B cell (primary cell): Measurements from ENCODE around the gene DAAM2. TPM values are rescaled to one million over a fixed set of nuclear protein-coding genes. Genes with fewer than 3 reads are reported as not detected.

Experiments used
- ATAC-seq: fragments of 200-7000 bp; cut with Tn5 transposase; one replicate; pipeline ENCODE4 v1.10.0; 2021; ENCODE audit warnings: low read depth, mild to moderate bottlenecking, moderate number of reproducible peaks, moderate library complexity
- CTCF ChIA-PET: fragments of 350-600 bp; sonication (Branson Sonifier 250); formaldehyde crosslinking; loops from one replicate; lab custom pipeline; 2021; ENCODE audit warnings: antibody characterized with exemption, inconsistent platforms; lab: Charles Lee
- POLR2A ChIA-PET: fragments of 350-600 bp; sonication (Branson Sonifier 250); formaldehyde crosslinking; loops from one replicate; lab custom pipeline; 2021; ENCODE audit warnings: antibody characterized with exemption; lab: Charles Lee
- DNase-seq: peaks from one replicate; pipeline ENCODE4 v3.0.0; 2013
- H2AFZ ChIP-seq: 2 replicates; pipeline ENCODE4 v1.6.1; 2012; ENCODE audit warnings: mild to moderate bottlenecking, low read depth, low read length; ENCODE audit not compliant: insufficient read depth, poor library complexity, severe bottlenecking
- H3K27ac ChIP-seq, 2 donors: 1 replicate in 1 of 2; 2 replicates in 1 of 2; pipeline ENCODE4 v1.5.1; 2012 to 2013; ENCODE audit warnings: low read length in 2 of 2, mild to moderate bottlenecking in 2 of 2, moderate library complexity in 1 of 2
- H3K27me3 ChIP-seq, 4 experiments: fragments of 200-600 bp in 1 of 4; sonication (generic) in 1 of 4; replicated peaks in 1 of 4; 1 replicate in 2 of 4; 2 replicates in 2 of 4; pipeline versions ENCODE4 v1.6.1 to v1.7.0; 2013 to 2016; ENCODE audit warnings: low read length in 3 of 4, mild to moderate bottlenecking in 2 of 4, mixed read lengths in 1 of 4, moderate library complexity in 1 of 4; ENCODE audit not compliant: insufficient read depth in 4 of 4, control insufficient read depth in 3 of 4; ENCODE audit errors: control extremely low read depth in 1 of 4
- H3K36me3 ChIP-seq, 2 experiments: replicated peaks in 1 of 2; 1 replicate in 1 of 2; 2 replicates in 1 of 2; pipeline versions ENCODE4 v1.6.1 to v1.7.1; 2013; ENCODE audit warnings: low read length in 1 of 2; ENCODE audit not compliant: insufficient read depth in 2 of 2, control insufficient read depth in 1 of 2; ENCODE audit errors: control extremely low read depth in 1 of 2, extremely low read depth in 1 of 2
- H3K4me1 ChIP-seq, 2 donors: fragments of 200-600 bp in 1 of 2; sonication (generic) in 1 of 2; 1 replicate in 1 of 2; 2 replicates in 1 of 2; pipeline versions ENCODE4 v1.5.1 to v1.6.1; 2013 to 2017; ENCODE audit warnings: low read length in 2 of 2; ENCODE audit not compliant: control insufficient read depth in 2 of 2, insufficient read depth in 2 of 2
- H3K4me2 ChIP-seq: replicated peaks from 2 replicates; pipeline ENCODE3; 2012; ENCODE audit warnings: mild to moderate bottlenecking, low read depth, low read length; ENCODE audit not compliant: poor library complexity, severe bottlenecking
- H3K4me3 ChIP-seq, 5 experiments: fragments of 200-600 bp in 1 of 5; sonication (generic) in 1 of 5; 1 replicate in 3 of 5; 2 replicates in 2 of 5; pipeline versions ENCODE4 v1.5.1 to v1.7.0; 2011 to 2016; ENCODE audit warnings: low read length in 4 of 5, mild to moderate bottlenecking in 4 of 5, low read depth in 2 of 5, control low read depth in 1 of 5, moderate library complexity in 1 of 5; ENCODE audit not compliant: insufficient read depth in 1 of 5; ENCODE audit errors: control extremely low read depth in 1 of 5, extremely low read depth in 1 of 5
- H3K79me2 ChIP-seq: fragments of 200-600 bp; sonication (generic); one replicate; pipeline ENCODE4 v1.6.0; 2016; ENCODE audit warnings: low read length; ENCODE audit not compliant: control insufficient read depth, insufficient read depth
- H3K9ac ChIP-seq: fragments of 200-600 bp; sonication (generic); 2 replicates; pipeline ENCODE4 v1.6.1; 2017; ENCODE audit warnings: mild to moderate bottlenecking, low read length, moderate library complexity
- H3K9me3 ChIP-seq, 3 donors: one replicate each; pipeline versions ENCODE4 v1.6.1 to v1.7.1; 2013; ENCODE audit warnings: low read length in 2 of 3; ENCODE audit not compliant: control insufficient read depth in 2 of 3, insufficient read depth in 1 of 3; ENCODE audit errors: control extremely low read depth in 1 of 3
- H4K20me1 ChIP-seq: 2 replicates; pipeline ENCODE4 v1.6.0; 2012; ENCODE audit warnings: mild to moderate bottlenecking, low read length; ENCODE audit not compliant: insufficient read depth, control insufficient read depth, poor library complexity, severe bottlenecking
- H3K27ac Mint-ChIP-seq: one replicate; pipeline ENCODE4 v1.8.0; 2021; ENCODE audit warnings: mixed read lengths
- H3K27me3 Mint-ChIP-seq: one replicate; pipeline ENCODE4 v1.8.0; 2021; ENCODE audit warnings: mixed read lengths
- H3K4me1 Mint-ChIP-seq: one replicate; pipeline ENCODE4 v1.8.0; 2021; ENCODE audit warnings: mixed read lengths
- H3K4me3 Mint-ChIP-seq: one replicate; pipeline ENCODE4 v1.8.0; 2021; ENCODE audit warnings: mixed read lengths
- H3K9me3 Mint-ChIP-seq: one replicate; pipeline ENCODE4 v1.8.0; 2022; ENCODE audit warnings: mixed read lengths; ENCODE audit not compliant: insufficient read depth
- CTCF ChIP-seq: fragments of 200-600 bp; IDR thresholded peaks from one replicate; pipeline ENCODE4 v1.8.0; 2022; ENCODE audit warnings: antibody characterized with exemption, mild to moderate bottlenecking
- EZH2 ChIP-seq: IDR thresholded peaks from 2 replicates; pipeline ENCODE4 v1.6.1; 2012; ENCODE audit warnings: borderline replicate concordance, low read depth, mild to moderate bottlenecking, moderate library complexity, low read length; ENCODE audit not compliant: insufficient read depth, poor library complexity, severe bottlenecking
- WGBS: methylation state at CpG from one replicate; pipeline ENCODE4 v1.1.5; 2013; ENCODE audit warnings: missing lambda C conversion rate; ENCODE audit not compliant: insufficient coverage; 5-methylcytosine and 5-hydroxymethylcytosine counted together
- intact Hi-C: fragments of 100-400 bp; cut with micrococcal nuclease; formaldehyde crosslinking; loops from one replicate; pipeline ENCODE4 v1.10.0; 2022
- polyA plus RNA-seq: library from polyadenylated mRNA; depleted of rRNA; stranded (reverse); fragments of >200 nt; gene quantifications from 2 replicates; pipeline ENCODE4 v1.2.3, GENCODE V29; 2012
- total RNA-seq, 2 donors: library from RNA; stranded (reverse); fragments of 120-200 nt in 1 of 2; gene quantifications; 1 replicate in 1 of 2; 2 replicates in 1 of 2; pipeline versions ENCODE4 v1.2.3 to v1.2.4, GENCODE V29; 2013 to 2022

The DAAM2 gene
- total and polyA plus RNA-seq, 2 donors (not counting 1 experiment from before 2014, with no cell fraction given): not detected

- no peaks in the 10 kb centered on the region for H3K4me1 ChIP-seq
- Mint-ChIP-seq H3K27ac (no peak overlapping the region), H3K4me1 (no peaks in the 10 kb centered on the region), H3K4me3 (no peak overlapping the region), H3K27me3 (peaks cover 12% of the 10 kb centered on the region), H3K9me3 (no peaks in the 10 kb centered on the region)
- no peak overlapping the region for H3K9ac ChIP-seq
- WGBS: 88% methylated on average over 3 of the region's 3 CpGs
- no peaks in the 10 kb centered on the region for H3K79me2 ChIP-seq
- no peak for TF ChIP-seq EZH2
- no peak for TF ChIP-seq CTCF
- ATAC-seq (no peak), DNase-seq (no peak)
- intact Hi-C loops: no loop called here
- H3K27ac ChIP-seq: no peak overlapping the region
- CTCF ChIA-PET: no interaction called here
- no peak overlapping the region for H2AFZ ChIP-seq
- H3K4me2 ChIP-seq: no peak overlapping the region
- no peak overlapping the region for H3K4me3 ChIP-seq
- no peaks in the 10 kb centered on the region for H3K27me3 ChIP-seq
- no peaks in the 10 kb centered on the region for H3K9me3 ChIP-seq
- POLR2A ChIA-PET: no interaction called here
- H4K20me1 ChIP-seq: no peaks in the 10 kb centered on the region
- H3K36me3 ChIP-seq: no peaks in the 10 kb centered on the region
Measured at GRCh38 chr6:39914239-39914638, 122.1 kb downstream of the DAAM2 start.

GRCh38 chr6:39915866-39916265 lies 123.7 kb downstream of the DAAM2 start:
- H3K27me3 Mint-ChIP-seq: peaks cover 12% of the 10 kb centered on the region
- no peaks in the 10 kb centered on the region for H3K79me2 ChIP-seq
- POLR2A ChIA-PET: no interaction called here
- no peaks in the 10 kb centered on the region for H3K9me3 Mint-ChIP-seq
- intact Hi-C loops: no loop called here
- H3K27me3 ChIP-seq: no peaks in the 10 kb centered on the region
- 94% methylated on average over 3 of the region's 5 CpGs for WGBS
- no peaks in the 10 kb centered on the region for H3K4me1 Mint-ChIP-seq
- no peak overlapping the region for H3K4me3 ChIP-seq
- no peak overlapping the region for H3K27ac ChIP-seq
- TF ChIP-seq EZH2 (no peak), CTCF (no peak)
- no peak for ATAC-seq
- H4K20me1 ChIP-seq: no peaks in the 10 kb centered on the region
- H3K4me2 ChIP-seq: no peak overlapping the region
- H3K9ac ChIP-seq: no peak overlapping the region
- H2AFZ ChIP-seq: no peak overlapping the region
- CTCF ChIA-PET: no interaction called here
- H3K9me3 ChIP-seq: peaks cover 0 to 2% (median 0%) of the 10 kb centered on the region in 3 donors
- no peak overlapping the region for H3K4me3 Mint-ChIP-seq
- H3K4me1 ChIP-seq: no peaks in the 10 kb centered on the region
- no peak overlapping the region for H3K27ac Mint-ChIP-seq
- H3K36me3 ChIP-seq: no peaks in the 10 kb centered on the region
- no peak for DNase-seq
